H9 (cell line): ENCODE data around the gene FCHSD2. TPM values are rescaled to one million over a fixed set of nuclear protein-coding genes. Genes with fewer than 3 reads are reported as not detected.

Experiments
- DNase-seq: peaks from one replicate; pipeline ENCODE4 v3.0.0-alpha.2; 2017
- H2AFZ ChIP-seq: one replicate; pipeline ENCODE4 v1.6.1; 2013; ENCODE audit warnings: mild to moderate bottlenecking, low read length, control low read depth, moderate library complexity
- H2AK5ac ChIP-seq: 2 replicates; pipeline ENCODE4 v1.6.1; 2013; ENCODE audit warnings: low read length, control low read depth, mixed read lengths; ENCODE audit not compliant: insufficient read length
- H2BK120ac ChIP-seq: one replicate; pipeline ENCODE4 v1.6.1; 2013; ENCODE audit warnings: low read depth, mild to moderate bottlenecking, low read length, control low read depth, inconsistent platforms; ENCODE audit not compliant: poor library complexity, severe bottlenecking
- H2BK12ac ChIP-seq: 2 replicates; pipeline ENCODE4 v1.6.1; 2013; ENCODE audit warnings: low read length, control low read depth, mixed read lengths, low read depth; ENCODE audit not compliant: insufficient read length
- H2BK15ac ChIP-seq: 2 replicates; pipeline ENCODE4 v1.6.1; 2013; ENCODE audit warnings: low read depth, low read length, control low read depth
- H2BK20ac ChIP-seq: one replicate; pipeline ENCODE4 v1.6.1; 2013; ENCODE audit warnings: low read depth, mild to moderate bottlenecking, low read length, control low read depth, inconsistent platforms; ENCODE audit not compliant: poor library complexity, severe bottlenecking
- H2BK5ac ChIP-seq: 2 replicates; pipeline ENCODE4 v1.6.1; 2013; ENCODE audit warnings: low read length, control low read depth, mixed read lengths; ENCODE audit not compliant: insufficient read length
- H3K14ac ChIP-seq: 2 replicates; pipeline ENCODE4 v1.6.1; 2013; ENCODE audit warnings: low read length, control low read depth; ENCODE audit not compliant: insufficient read depth
- H3K18ac ChIP-seq: 2 replicates; pipeline ENCODE4 v1.6.1; 2013; ENCODE audit warnings: low read depth, mild to moderate bottlenecking, mixed read lengths, low read length, control low read depth; ENCODE audit not compliant: insufficient read length
- H3K23ac ChIP-seq: 2 replicates; pipeline ENCODE4 v1.6.1; 2013; ENCODE audit warnings: low read length, control low read depth, mixed read lengths, low read depth; ENCODE audit not compliant: insufficient read length
- H3K23me2 ChIP-seq: 2 replicates; pipeline ENCODE4 v1.6.1; 2013; ENCODE audit warnings: low read depth, mild to moderate bottlenecking, mixed read lengths, low read length, control low read depth; ENCODE audit not compliant: insufficient read length, poor library complexity, severe bottlenecking
- H3K27ac ChIP-seq: 2 replicates; pipeline ENCODE4 v1.5.1; 2013; ENCODE audit warnings: low read length, control low read depth, mixed read lengths, low read depth; ENCODE audit not compliant: insufficient read length
- H3K27me3 ChIP-seq: 2 replicates; pipeline ENCODE4 v1.6.1; 2013; ENCODE audit warnings: low read length, control low read depth, inconsistent platforms; ENCODE audit not compliant: insufficient read depth
- H3K4ac ChIP-seq: 2 replicates; pipeline ENCODE4 v1.6.1; 2013; ENCODE audit warnings: low read depth, mild to moderate bottlenecking, control low read depth, inconsistent platforms, low read length, moderate library complexity
- H3K4me1 ChIP-seq: 2 replicates; pipeline ENCODE4 v1.6.1; 2013; ENCODE audit warnings: low read length, control low read depth, inconsistent platforms; ENCODE audit not compliant: insufficient read depth
- H3K4me2 ChIP-seq: 2 replicates; pipeline ENCODE4 v1.6.1; 2013; ENCODE audit warnings: low read length, control low read depth, mixed read lengths; ENCODE audit not compliant: insufficient read length, insufficient read depth
- H3K56ac ChIP-seq: 2 replicates; pipeline ENCODE4 v1.6.1; 2013; ENCODE audit warnings: low read depth, mild to moderate bottlenecking, mixed read lengths, low read length, control low read depth; ENCODE audit not compliant: insufficient read length
- H3K79me1 ChIP-seq: 2 replicates; pipeline ENCODE4 v1.6.1; 2013; ENCODE audit warnings: low read depth, mild to moderate bottlenecking, moderate library complexity, low read length, control low read depth, inconsistent platforms; ENCODE audit not compliant: insufficient read depth, poor library complexity, severe bottlenecking
- H3K79me2 ChIP-seq: 2 replicates; pipeline ENCODE4 v1.6.1; 2013; ENCODE audit warnings: low read length, control low read depth, inconsistent platforms; ENCODE audit not compliant: insufficient read depth
- H3K9ac ChIP-seq: 2 replicates; pipeline ENCODE4 v1.6.1; 2013; ENCODE audit warnings: low read length, control low read depth, mixed read lengths; ENCODE audit not compliant: insufficient read length; ENCODE audit errors: extremely low read depth
- H3K9me3 ChIP-seq: one replicate; pipeline ENCODE4 v1.6.1; 2013; ENCODE audit warnings: low read depth, low read length, inconsistent platforms; ENCODE audit not compliant: control insufficient read depth
- H3T11ph ChIP-seq: one replicate; pipeline ENCODE4 v1.6.1; 2013; ENCODE audit warnings: mild to moderate bottlenecking, low read length, control low read depth, inconsistent platforms
- H4K20me1 ChIP-seq: one replicate; pipeline ENCODE4 v1.6.1; 2013; ENCODE audit not compliant: control insufficient read depth, insufficient read length, insufficient read depth
- H4K5ac ChIP-seq: 2 replicates; pipeline ENCODE4 v1.6.1; 2013; ENCODE audit warnings: low read depth, mild to moderate bottlenecking, mixed read lengths, low read length, control low read depth; ENCODE audit not compliant: insufficient read length
- H4K8ac ChIP-seq: replicated peaks from 2 replicates; pipeline ENCODE4 v1.6.1; 2013; ENCODE audit warnings: low read length, control low read depth, mixed read lengths, low read depth; ENCODE audit not compliant: insufficient read length
- H4K91ac ChIP-seq: 2 replicates; pipeline ENCODE4 v1.6.1; 2013; ENCODE audit warnings: low read depth, mild to moderate bottlenecking, moderate library complexity, mixed read lengths, low read length, control low read depth; ENCODE audit not compliant: insufficient read length
- H3K27ac Mint-ChIP-seq, 3 experiments: 2 replicates in 2 of 3; 3 replicates in 1 of 3; pipeline ENCODE4 v1.8.0; 2020 to 2021; ENCODE audit warnings: mixed read lengths in 3 of 3, mild to moderate bottlenecking in 1 of 3, moderate library complexity in 1 of 3
- H3K27me3 Mint-ChIP-seq: 2 replicates; pipeline ENCODE4 v1.8.0; 2021; ENCODE audit warnings: low read depth, mild to moderate bottlenecking, moderate library complexity, mixed read lengths
- H3K36me3 Mint-ChIP-seq, 3 experiments: 2 replicates in 2 of 3; 3 replicates in 1 of 3; pipeline ENCODE4 v1.8.0; 2020 to 2021; ENCODE audit warnings: low read depth in 3 of 3, mixed read lengths in 3 of 3; ENCODE audit not compliant: insufficient read depth in 1 of 3
- H3K4me1 Mint-ChIP-seq, 2 experiments: 2 replicates each; pipeline ENCODE4 v1.8.0; 2020; ENCODE audit warnings: mixed read lengths in 2 of 2
- H3K4me3 Mint-ChIP-seq, 2 experiments: 2 replicates in 1 of 2; 3 replicates in 1 of 2; pipeline ENCODE4 v1.8.0; 2020 to 2021; ENCODE audit warnings: mild to moderate bottlenecking in 2 of 2, mixed read lengths in 2 of 2, moderate library complexity in 1 of 2
- H3K9me3 Mint-ChIP-seq, 2 experiments: 2 replicates in 1 of 2; 3 replicates in 1 of 2; pipeline ENCODE4 v1.8.0; 2020; ENCODE audit warnings: mild to moderate bottlenecking in 2 of 2, mixed read lengths in 2 of 2, moderate library complexity in 1 of 2
- WGBS: extraction: QIAGEN DNeasy Blood & Tissue Kit; methylation state at CpG from one replicate; pipeline ENCODE4 v1.1.7; 2013; ENCODE audit warnings: missing lambda C conversion rate, low lambda C conversion rate, mixed read lengths; ENCODE audit not compliant: insufficient read length; ENCODE audit errors: extremely low coverage; 5-methylcytosine and 5-hydroxymethylcytosine counted together
- total RNA-seq: library from RNA; stranded (reverse); gene quantifications from 2 replicates; pipeline ENCODE4 v1.2.1, GENCODE V29; 2021
- TF ChIP-seq, protein P1 (sequence below): fragments of 200-600 bp; sonication (generic); conservative IDR thresholded peaks from 3 replicates; pipeline ENCODE4 v1.8.0; 2021; ENCODE audit warnings: antibody characterized with exemption, mild to moderate bottlenecking

FCHSD2 gene
- total RNA-seq, 1 experiment from 2014 or later, result 17.8 TPM

DNA sequence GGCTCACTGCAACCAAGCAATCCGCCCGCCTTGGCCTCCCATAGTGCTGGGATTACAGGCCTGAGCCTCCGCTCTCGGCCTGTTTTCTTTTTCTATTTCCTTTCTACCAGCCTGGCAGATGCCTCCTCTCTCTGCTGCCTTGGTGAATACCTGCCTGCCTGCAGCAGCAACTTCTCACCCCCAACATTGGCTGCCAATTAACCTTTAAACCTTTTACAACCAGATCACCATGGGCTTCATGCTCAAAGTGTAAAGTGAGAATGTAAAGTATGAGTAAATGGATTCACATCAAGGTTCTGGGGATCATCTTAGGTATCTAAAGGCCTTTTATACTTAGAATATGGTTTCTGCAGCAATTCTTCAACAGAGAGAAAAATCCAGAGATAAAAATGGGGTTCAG lies 13.0 kb upstream of the FCHSD2 start:
- H3K9ac ChIP-seq, result no peak overlapping the region
- H3T11ph ChIP-seq, result no peak overlapping the region
- Mint-ChIP-seq H3K9me3 (no peaks in the 10 kb centered on the region), H3K36me3 (no peaks in the 10 kb centered on the region), H3K27ac (no peak overlapping the region), H3K4me1 (peaks cover 16 to 18% of the 10 kb centered on the region in 2 experiments), H3K27me3 (0 out of 2 replicates have a peak, but pooled peaks cover 1% of the 10 kb centered on the region), H3K4me3 (no peak overlapping the region)
- H4K8ac ChIP-seq, result no peak overlapping the region
- H3K56ac ChIP-seq, result no peak overlapping the region
- no peak overlapping the region for H2BK5ac ChIP-seq
- no peaks in the 10 kb centered on the region for H3K79me1 ChIP-seq
- H3K23me2 ChIP-seq, result no peaks in the 10 kb centered on the region
- H2BK20ac ChIP-seq, result no peak overlapping the region
- no peak overlapping the region for H3K23ac ChIP-seq
- H2AFZ ChIP-seq, result no peak overlapping the region
- H3K4ac ChIP-seq, result no peak overlapping the region
- no peak overlapping the region for H2BK120ac ChIP-seq
- H3K14ac ChIP-seq, result no peak overlapping the region
- no peak overlapping the region for H3K4me2 ChIP-seq
- H4K91ac ChIP-seq, result no peak overlapping the region
- no peaks in the 10 kb centered on the region for H3K9me3 ChIP-seq
- H4K20me1 ChIP-seq, result no peaks in the 10 kb centered on the region
- H3K79me2 ChIP-seq, result no peaks in the 10 kb centered on the region
- H4K5ac ChIP-seq, result no peak overlapping the region
- no peak overlapping the region for H2BK12ac ChIP-seq
- no peak overlapping the region for H3K18ac ChIP-seq
- TF ChIP-seq, protein P1, sequence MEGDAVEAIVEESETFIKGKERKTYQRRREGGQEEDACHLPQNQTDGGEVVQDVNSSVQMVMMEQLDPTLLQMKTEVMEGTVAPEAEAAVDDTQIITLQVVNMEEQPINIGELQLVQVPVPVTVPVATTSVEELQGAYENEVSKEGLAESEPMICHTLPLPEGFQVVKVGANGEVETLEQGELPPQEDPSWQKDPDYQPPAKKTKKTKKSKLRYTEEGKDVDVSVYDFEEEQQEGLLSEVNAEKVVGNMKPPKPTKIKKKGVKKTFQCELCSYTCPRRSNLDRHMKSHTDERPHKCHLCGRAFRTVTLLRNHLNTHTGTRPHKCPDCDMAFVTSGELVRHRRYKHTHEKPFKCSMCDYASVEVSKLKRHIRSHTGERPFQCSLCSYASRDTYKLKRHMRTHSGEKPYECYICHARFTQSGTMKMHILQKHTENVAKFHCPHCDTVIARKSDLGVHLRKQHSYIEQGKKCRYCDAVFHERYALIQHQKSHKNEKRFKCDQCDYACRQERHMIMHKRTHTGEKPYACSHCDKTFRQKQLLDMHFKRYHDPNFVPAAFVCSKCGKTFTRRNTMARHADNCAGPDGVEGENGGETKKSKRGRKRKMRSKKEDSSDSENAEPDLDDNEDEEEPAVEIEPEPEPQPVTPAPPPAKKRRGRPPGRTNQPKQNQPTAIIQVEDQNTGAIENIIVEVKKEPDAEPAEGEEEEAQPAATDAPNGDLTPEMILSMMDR, result no peak
- H3K27me3 ChIP-seq, result no peaks in the 10 kb centered on the region; the same call in 1 of the 2 replicates
- no peak for DNase-seq
- H2AK5ac ChIP-seq, result no peak overlapping the region
- H3K27ac ChIP-seq, result no peak overlapping the region
- H2BK15ac ChIP-seq, result no peak overlapping the region
- H3K4me1 ChIP-seq, result no peaks in the 10 kb centered on the region
- no CpG with 5 or more reads among the region's 4 CpGs for WGBS
